Fibroblast of pulmonary artery (primary cell): Measurements from ENCODE around the gene EHMT1.

Experiments
- DNase-seq: peaks from one replicate; pipeline ENCODE4 v3.0.0-alpha.2; 2010; ENCODE audit warnings: low read depth
- H3K4me3 ChIP-seq: replicated peaks from 2 replicates; pipeline ENCODE4 v1.5.1; 2011; ENCODE audit warnings: low read depth, mild to moderate bottlenecking, control low read depth, low read length, moderate library complexity
- TF ChIP-seq, protein P1 (sequence below): IDR thresholded peaks from 2 replicates; pipeline ENCODE4 v1.5.1; 2011; ENCODE audit warnings: mild to moderate bottlenecking, control low read depth, low read length, inconsistent platforms; ENCODE audit errors: missing control alignments

EHMT1 gene

DNA sequence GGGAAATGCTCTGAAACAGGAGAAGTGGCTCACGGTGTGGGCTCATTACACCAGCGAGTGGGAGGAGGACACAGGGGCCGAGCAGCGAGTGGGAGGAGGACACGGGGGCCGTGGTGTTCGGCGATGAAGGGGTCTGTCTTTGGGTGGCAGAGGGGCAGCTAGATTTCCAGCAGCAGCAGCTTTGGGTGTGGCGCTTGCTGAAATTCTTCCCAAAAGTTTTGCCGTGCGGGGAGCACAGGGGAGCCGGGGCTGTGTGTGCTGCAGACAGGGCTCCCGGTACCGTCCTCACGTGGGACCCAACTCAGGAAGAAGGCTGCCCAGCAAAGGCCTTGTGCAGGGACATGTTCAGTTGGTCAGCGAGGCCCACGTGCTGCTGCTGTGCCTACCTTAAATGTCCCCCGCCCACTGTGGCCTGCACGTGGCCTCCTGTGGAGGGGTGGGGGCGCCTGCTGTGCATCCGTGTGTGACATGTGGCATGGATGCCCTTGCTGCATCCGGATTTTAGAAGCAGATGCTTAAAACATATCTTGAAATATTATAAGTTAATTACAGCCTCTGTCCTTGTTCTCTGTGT lies 134.5 kb downstream of the EHMT1 start:
- TF ChIP-seq, protein P1, sequence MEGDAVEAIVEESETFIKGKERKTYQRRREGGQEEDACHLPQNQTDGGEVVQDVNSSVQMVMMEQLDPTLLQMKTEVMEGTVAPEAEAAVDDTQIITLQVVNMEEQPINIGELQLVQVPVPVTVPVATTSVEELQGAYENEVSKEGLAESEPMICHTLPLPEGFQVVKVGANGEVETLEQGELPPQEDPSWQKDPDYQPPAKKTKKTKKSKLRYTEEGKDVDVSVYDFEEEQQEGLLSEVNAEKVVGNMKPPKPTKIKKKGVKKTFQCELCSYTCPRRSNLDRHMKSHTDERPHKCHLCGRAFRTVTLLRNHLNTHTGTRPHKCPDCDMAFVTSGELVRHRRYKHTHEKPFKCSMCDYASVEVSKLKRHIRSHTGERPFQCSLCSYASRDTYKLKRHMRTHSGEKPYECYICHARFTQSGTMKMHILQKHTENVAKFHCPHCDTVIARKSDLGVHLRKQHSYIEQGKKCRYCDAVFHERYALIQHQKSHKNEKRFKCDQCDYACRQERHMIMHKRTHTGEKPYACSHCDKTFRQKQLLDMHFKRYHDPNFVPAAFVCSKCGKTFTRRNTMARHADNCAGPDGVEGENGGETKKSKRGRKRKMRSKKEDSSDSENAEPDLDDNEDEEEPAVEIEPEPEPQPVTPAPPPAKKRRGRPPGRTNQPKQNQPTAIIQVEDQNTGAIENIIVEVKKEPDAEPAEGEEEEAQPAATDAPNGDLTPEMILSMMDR = no peak
- no peak for DNase-seq
- H3K4me3 ChIP-seq = no peak overlapping the region

DNA sequence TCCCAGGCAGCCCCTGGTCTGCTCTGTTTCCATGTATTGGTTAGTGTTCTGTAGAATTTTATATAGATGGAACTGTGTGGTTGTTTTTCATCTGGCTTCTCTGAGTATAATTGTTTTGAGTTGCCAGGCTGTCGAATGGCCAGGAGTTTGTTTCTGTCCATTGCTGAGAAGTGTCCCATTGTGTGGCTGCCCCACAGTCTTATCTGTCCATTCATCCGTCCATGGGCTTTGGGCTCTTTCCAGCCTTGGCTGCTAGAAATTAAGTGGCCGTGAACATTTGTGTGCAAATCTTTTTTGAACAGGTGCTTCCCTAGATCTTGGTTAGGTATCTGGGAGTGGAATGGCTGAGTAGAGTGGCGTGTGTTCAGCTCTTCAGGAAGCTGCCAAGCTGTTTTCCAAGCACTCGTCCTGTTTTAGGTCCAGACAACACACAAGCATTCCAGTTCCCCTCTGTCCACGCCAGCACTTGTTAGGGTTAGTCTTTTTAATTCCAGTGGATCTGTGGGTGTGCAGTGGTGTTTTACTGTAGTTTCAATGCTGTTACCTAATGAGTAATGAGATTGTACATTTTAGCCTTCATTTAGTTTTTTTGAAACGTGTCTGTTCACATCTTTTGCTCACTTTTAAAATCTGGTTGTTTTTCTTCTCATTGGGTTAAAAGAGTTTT lies 136.6 kb downstream of the EHMT1 start:
- TF ChIP-seq, protein P1 = no peak
- no peak overlapping the region for H3K4me3 ChIP-seq
- no peak for DNase-seq

DNA sequence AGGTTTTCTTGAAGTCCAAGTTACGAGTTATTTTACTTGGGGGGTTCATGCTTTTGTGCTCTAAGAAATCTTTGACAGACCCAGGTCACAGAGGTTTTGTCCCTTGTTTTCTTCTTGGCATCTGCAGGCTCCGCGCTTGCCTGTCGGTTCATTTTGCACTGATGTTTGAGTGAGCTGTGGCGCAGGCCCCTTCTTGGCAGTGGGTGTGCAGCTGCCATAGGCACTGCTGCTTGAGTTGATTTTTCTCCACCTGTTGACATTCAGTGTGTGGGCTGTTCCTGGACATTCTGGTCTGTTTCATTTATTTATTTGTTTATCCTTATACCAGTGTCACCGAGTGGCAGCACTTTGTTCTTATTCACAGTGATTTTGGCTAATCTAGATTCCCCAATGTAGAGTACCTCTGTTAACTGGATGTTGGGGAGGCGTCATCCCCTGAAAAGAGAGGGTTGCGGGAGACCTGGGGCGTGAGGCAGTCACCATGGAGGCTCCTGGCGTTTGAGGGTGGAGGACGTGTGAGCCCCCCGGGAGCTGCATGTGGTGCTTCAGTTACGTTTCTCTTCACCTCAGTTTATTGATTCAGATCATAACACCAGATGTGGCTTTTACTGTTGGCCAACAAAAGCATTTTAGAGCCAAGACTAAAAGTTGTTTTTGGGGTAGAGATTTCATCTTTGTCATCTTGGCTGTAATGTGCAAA lies 137.4 kb downstream of the EHMT1 start:
- no peak overlapping the region for H3K4me3 ChIP-seq
- no peak for DNase-seq
- TF ChIP-seq, protein P1 = no peak

DNA sequence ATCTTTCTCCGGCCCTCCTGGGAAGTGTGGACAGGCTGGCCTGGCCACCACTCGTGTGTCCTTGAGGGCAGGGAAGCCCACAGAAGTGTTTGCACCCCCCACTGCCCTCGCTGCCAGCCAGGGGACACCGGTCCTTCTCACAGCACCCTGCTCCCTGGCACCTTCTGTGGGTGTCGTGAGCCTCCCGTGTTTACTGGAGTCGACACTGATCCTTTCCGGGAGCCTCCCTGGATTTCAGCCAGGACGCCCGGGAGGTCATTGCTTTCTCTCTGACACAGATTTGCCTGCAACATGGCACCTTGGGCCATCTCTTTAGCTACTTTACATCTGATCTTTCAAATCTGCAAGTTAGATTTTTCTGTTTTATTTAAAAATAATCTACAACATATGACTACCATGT lies 138.3 kb downstream of the EHMT1 start:
- TF ChIP-seq, protein P1 = no peak
- no peak for DNase-seq
- H3K4me3 ChIP-seq = no peak overlapping the region

DNA sequence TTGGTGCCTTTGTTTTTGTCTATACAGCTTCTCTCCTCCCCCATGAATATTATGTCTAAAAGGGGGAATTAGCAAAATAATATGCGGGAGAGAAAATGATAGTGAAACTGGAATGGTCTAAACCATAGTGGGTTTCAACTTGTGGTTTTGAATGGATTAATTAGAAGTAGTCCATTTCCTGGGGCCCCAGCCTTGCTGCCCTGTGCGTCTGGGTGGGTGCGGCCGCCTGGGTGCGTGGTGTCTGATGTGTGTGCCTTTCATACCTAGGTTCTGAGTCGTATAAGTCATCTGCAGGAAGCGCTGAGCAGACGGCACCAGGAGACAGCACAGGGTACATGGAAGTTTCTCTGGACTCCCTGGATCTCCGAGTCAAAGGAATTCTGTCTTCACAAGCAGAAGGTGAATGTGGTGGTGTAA lies 138.8 kb downstream of the EHMT1 start:
- peak; percentile 45 for DNase-seq
- H3K4me3 ChIP-seq = no peak overlapping the region
- TF ChIP-seq, protein P1 = no peak

DNA sequence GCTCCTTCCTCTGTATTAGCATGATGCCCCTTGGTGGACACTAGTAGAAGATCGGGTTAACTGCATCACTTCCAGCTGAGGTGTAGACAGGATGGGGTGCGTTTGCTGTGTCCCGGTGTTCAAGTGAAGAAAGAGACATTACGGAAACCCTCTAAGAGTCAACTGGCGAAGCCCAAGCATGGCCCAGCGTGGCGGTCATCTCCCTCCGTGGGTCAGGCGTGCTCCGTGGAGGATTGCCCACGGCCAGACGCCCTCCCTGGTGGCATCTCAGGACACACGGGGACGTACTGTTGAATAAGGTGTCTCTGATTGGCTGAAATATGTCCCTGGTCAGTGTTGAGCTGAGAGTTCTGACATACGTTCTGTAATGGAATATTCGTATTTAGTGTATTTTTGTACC lies 139.3 kb downstream of the EHMT1 start:
- TF ChIP-seq, protein P1 = no peak
- no peak overlapping the region for H3K4me3 ChIP-seq
- no peak for DNase-seq

DNA sequence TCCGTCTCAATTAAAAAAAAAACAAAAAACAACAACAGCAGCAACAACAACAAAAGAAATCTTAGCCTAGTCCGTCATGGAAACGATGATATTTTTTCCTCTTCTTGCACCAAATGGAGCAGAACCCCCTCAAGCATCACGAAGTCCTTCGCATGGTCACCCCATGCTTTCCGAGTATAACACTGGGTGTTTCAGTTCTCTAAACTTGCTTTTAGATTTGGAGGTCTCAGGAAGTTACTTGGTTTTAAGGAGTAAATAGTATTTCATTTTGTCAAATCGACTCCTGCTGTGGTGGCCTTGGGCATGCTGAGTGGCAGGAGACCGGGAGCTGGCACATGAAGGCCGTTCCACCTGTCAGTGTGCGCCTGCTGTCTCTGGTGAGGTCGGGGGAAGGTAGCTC lies 140.3 kb downstream of the EHMT1 start:
- TF ChIP-seq, protein P1 = no peak
- DNase-seq = no peak
- no peak overlapping the region for H3K4me3 ChIP-seq
